Aorta (tissue), 5 donors: ENCODE data around the gene OR56A1. TPM values are rescaled to one million over a fixed set of nuclear protein-coding genes. Genes with fewer than 3 reads are reported as not detected.
A peak's percentile ranks its signal among the peaks of the same experiment; 100 is the strongest.

Source experiments
- ATAC-seq: fragments of 200-7000 bp; cut with Tn5 transposase; one replicate; pipeline ENCODE4 v1.9.1; 2022; ENCODE audit warnings: moderate library complexity; ENCODE audit not compliant: low FRiP score
- DNase-seq, 2 donors: peaks; one replicate each; pipeline ENCODE4 v3.0.0-alpha.2; 2020
- H3K27ac ChIP-seq, 2 donors: one replicate each; pipeline ENCODE4 v1.5.1; 2013; ENCODE audit warnings: low read length in 2 of 2, mild to moderate bottlenecking in 2 of 2, moderate library complexity in 2 of 2, control low read depth in 1 of 2, inconsistent platforms in 1 of 2, low read depth in 1 of 2
- H3K27me3 ChIP-seq, 2 donors: one replicate each; pipeline ENCODE4 v1.6.1; 2013; ENCODE audit warnings: control low read depth in 1 of 2, low read length in 1 of 2, mild to moderate bottlenecking in 1 of 2, moderate library complexity in 1 of 2; ENCODE audit not compliant: insufficient read depth in 2 of 2, control insufficient read depth in 1 of 2
- H3K36me3 ChIP-seq, 2 donors: one replicate each; pipeline ENCODE4 v1.6.1; 2013; ENCODE audit warnings: control low read depth in 1 of 2, low read length in 1 of 2, mild to moderate bottlenecking in 1 of 2; ENCODE audit not compliant: insufficient read depth in 2 of 2, control insufficient read depth in 1 of 2
- H3K4me1 ChIP-seq, 2 donors: one replicate each; pipeline ENCODE4 v1.6.1; 2013; ENCODE audit warnings: low read length in 2 of 2, control low read depth in 1 of 2, mild to moderate bottlenecking in 1 of 2, moderate library complexity in 1 of 2; ENCODE audit not compliant: insufficient read depth in 2 of 2, control insufficient read depth in 1 of 2
- H3K4me3 ChIP-seq, 2 donors: one replicate each; pipeline ENCODE4 v1.5.1; 2013; ENCODE audit warnings: low read length in 2 of 2, control low read depth in 1 of 2, mild to moderate bottlenecking in 1 of 2
- H3K9me3 ChIP-seq: one replicate; pipeline ENCODE4 v1.6.1; 2013; ENCODE audit warnings: mild to moderate bottlenecking, low read length; ENCODE audit not compliant: control insufficient read depth
- WGBS, 2 donors: extraction: QIAGEN DNeasy Blood & Tissue Kit; methylation state at CpG; one replicate each; pipeline ENCODE4 v1.1.7; 2013; 5-methylcytosine and 5-hydroxymethylcytosine counted together
- intact Hi-C, 2 donors: fragments of 100-400 bp; cut with DNase I; formaldehyde crosslinking; loops; one replicate each; pipeline versions ENCODE4 v1.14.2 to v1.15.0; 2022
- polyA plus RNA-seq, 2 donors: library from polyadenylated mRNA; stranded (reverse); fragments of 200-250 nt; gene quantifications; one replicate each; pipeline ENCODE4 v1.2.3, GENCODE V29; 2013
- total RNA-seq, 2 donors: library from RNA; stranded (reverse); fragmentation: NEBNext Ultra II Directional; extraction: Animal tissue kit (Norgen Biotek cat#: 25700); gene quantifications; one replicate each; pipeline ENCODE4 v1.2.1, GENCODE V29; 2021
- donor health status: healthy with polysubstance abuse.
- donor health status: Bipolar disorder and iron deficiency.
- donor health status: DM: no; HTN: no; CAD: no.
- donor health status: DM: no; HTN: no; CAD: no.
- donor health status: DM: yes; HTN: yes; CAD: no.

Gene OR56A1
- total and polyA plus RNA-seq, 4 donors, result 0.13 TPM; not detected in 3

DNA sequence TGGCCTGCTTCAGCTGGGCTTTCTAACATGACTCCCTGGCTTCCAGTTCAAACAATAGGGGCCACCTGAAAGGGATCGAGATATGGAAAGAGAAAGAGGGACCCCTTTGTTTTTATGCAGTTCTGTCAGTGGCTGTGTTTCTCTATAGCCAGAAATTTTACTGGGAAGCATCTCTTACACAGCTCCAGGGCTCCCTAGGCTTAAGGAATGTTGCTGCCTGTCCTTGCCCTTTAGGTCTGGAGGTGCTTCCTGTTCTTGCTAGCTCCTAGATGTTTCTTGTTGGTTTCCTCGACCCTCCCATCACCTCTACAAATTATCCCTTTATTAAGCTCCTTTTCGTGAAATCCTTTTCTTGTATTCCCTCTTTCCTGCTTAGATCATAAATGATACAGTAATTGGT is 21.8 kb upstream of the OR56A1 start:
- Histone ChIP-seq H3K4me1 (no peaks in the 10 kb centered on the region), H3K27me3 (no peaks in the 10 kb centered on the region), H3K36me3 (no peaks in the 10 kb centered on the region), H3K27ac (no peak overlapping the region), H3K9me3 (no peaks in the 10 kb centered on the region), H3K4me3 (no peak overlapping the region)
- WGBS, 2 donors, result 72 to 78% methylated on average over 3 of the region's 3 CpGs
- intact Hi-C loops, result no loop called here
- ATAC-seq (no peak), DNase-seq (no peak)

GRCh38 chr11:6040874-6041273 is 10.3 kb upstream of the OR56A1 start:
- no peak overlapping the region for H3K27ac ChIP-seq
- ATAC-seq, result no peak
- 18 to 21% methylated on average over 4 of the region's 4 CpGs for WGBS, 2 donors
- DNase-seq, result no peak
- no peaks in the 10 kb centered on the region for H3K36me3 ChIP-seq
- H3K4me3 ChIP-seq, result no peak overlapping the region
- no peaks in the 10 kb centered on the region for H3K4me1 ChIP-seq
- H3K9me3 ChIP-seq, result no peaks in the 10 kb centered on the region
- intact Hi-C loops, result no loop called here
- peaks cover 0 to 2% of the 10 kb centered on the region in 2 donors for H3K27me3 ChIP-seq

DNA sequence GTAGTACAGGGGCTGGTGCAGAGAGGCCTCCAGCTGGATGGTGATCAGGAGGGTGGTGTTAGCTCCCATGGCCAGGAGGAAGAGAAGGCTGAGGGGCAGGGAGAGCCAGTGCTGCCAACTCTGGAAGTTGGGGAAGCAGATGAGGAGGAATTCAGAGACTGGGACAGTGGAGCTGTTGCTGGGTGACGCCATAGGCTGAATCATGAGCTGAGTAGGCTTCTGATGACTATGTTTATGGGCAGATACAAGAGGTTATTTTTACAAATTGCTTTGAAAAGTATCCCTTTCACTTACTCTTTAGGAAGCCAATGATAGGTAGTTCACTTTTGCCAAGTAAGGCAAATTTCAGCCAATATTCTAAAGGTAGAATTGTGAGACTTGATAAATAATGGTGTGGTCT is 3.1 kb downstream of the OR56A1 start:
- DNase-seq (no peak), ATAC-seq (no peak)
- WGBS, 2 donors, result 94 to 95% methylated on average over 1 of the region's 1 CpG
- no peaks in the 10 kb centered on the region for H3K4me1 ChIP-seq
- H3K27me3 ChIP-seq, result no peaks in the 10 kb centered on the region
- H3K9me3 ChIP-seq, result no peaks in the 10 kb centered on the region
- H3K4me3 ChIP-seq, result no peak overlapping the region
- H3K36me3 ChIP-seq, result no peaks in the 10 kb centered on the region
- intact Hi-C loops, result loop anchor here in 1 of 2 donors (10.0 kb wide), 1 partner anchor 327 kb away; no protein-coding TSS in a partner anchor
- no peak overlapping the region for H3K27ac ChIP-seq

GRCh38 chr11:6025056-6025455 is 5.5 kb downstream of the OR56A1 start:
- no peaks in the 10 kb centered on the region for H3K4me1 ChIP-seq
- H3K27ac ChIP-seq, result no peak overlapping the region
- H3K36me3 ChIP-seq, result no peaks in the 10 kb centered on the region
- no peaks in the 10 kb centered on the region for H3K27me3 ChIP-seq
- H3K4me3 ChIP-seq, result no peak overlapping the region
- ATAC-seq (no peak), DNase-seq (no peak)
- H3K9me3 ChIP-seq, result no peaks in the 10 kb centered on the region
- intact Hi-C loops, result loop anchor here in 1 of 2 donors (10.0 kb wide), 1 partner anchor 330 kb away; no protein-coding TSS in a partner anchor
- 48 to 54% methylated on average over 2 of the region's 2 CpGs for WGBS, 2 donors

GRCh38 chr11:6022956-6023355 is 7.6 kb downstream of the OR56A1 start:
- H3K4me1 ChIP-seq, result no peaks in the 10 kb centered on the region
- H3K27ac ChIP-seq, result no peak overlapping the region
- H3K27me3 ChIP-seq, result no peaks in the 10 kb centered on the region
- WGBS, 2 donors, result 1 to 3% methylated on average over 4 of the region's 4 CpGs
- H3K4me3 ChIP-seq, result no peak overlapping the region
- ATAC-seq (no peak), DNase-seq (no peak)
- H3K9me3 ChIP-seq, result no peaks in the 10 kb centered on the region
- intact Hi-C loops, result loop anchor here (5.0 to 10.0 kb wide), 2 partner anchors 332 to 339 kb away; no protein-coding TSS in a partner anchor
- no peaks in the 10 kb centered on the region for H3K36me3 ChIP-seq

GRCh38 chr11:6013042-6013441 is 17.5 kb downstream of the OR56A1 start:
- WGBS, 2 donors, result 77 to 94% methylated on average over 3 of the region's 3 CpGs
- DNase-seq (peak in 1 of 2 donors; percentile 48), ATAC-seq (peak; percentile 19)
- Histone ChIP-seq H3K4me1 (no peaks in the 10 kb centered on the region), H3K27ac (no peak overlapping the region), H3K9me3 (no peaks in the 10 kb centered on the region), H3K4me3 (no peak overlapping the region), H3K36me3 (no peaks in the 10 kb centered on the region), H3K27me3 (no peaks in the 10 kb centered on the region)
- intact Hi-C loops, result no loop called here

DNA sequence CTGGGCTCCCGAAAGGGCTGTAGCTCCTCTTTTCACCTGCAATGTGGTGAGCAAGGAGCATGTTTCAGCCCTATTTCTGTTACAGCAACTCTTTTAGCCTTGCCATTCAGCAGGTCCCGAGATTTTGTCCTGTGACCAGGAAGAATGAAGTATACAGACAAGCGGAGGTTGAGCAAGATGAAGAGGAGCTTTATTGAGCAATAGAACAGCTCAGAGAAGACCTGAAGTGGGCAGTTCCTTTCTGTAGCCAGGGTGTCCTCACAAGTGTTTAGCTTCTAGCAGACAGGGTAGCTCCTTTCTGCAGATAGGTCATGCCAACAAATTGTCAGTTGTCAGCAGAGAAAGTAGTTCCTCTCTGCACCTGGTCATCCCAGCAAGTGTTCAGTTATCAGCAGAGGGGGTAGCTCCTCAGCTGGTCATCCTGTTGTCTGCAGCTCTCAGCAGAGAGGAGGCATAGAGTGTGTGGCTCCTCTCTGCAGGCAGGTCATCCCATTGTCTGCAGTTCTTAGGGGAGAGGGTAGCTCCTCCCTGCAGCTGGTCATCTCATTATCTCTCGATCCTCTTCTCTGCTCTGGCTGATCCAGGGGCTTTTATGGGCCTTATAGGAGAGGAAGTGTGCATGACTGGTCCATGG is 18.4 kb downstream of the OR56A1 start:
- Histone ChIP-seq H3K27me3 (peaks cover 0 to 2% of the 10 kb centered on the region in 2 donors), H3K4me1 (no peaks in the 10 kb centered on the region), H3K9me3 (no peaks in the 10 kb centered on the region), H3K4me3 (no peak overlapping the region), H3K36me3 (no peaks in the 10 kb centered on the region), H3K27ac (no peak overlapping the region)
- ATAC-seq (no peak), DNase-seq (no peak)
- intact Hi-C loops, result no loop called here
- 81 to 86% methylated on average over 4 of the region's 4 CpGs for WGBS, 2 donors

- peaks cover 0 to 2% of the 10 kb centered on the region in 2 donors for H3K27me3 ChIP-seq
- H3K27ac ChIP-seq, result no peak within 1 kb of the TSS
- H3K4me3 ChIP-seq, result no peak within 1 kb of the TSS
- no peaks in the 10 kb centered on the region for H3K4me1 ChIP-seq
- H3K9me3 ChIP-seq, result no peaks in the 10 kb centered on the region
- no peak for ATAC-seq
- H3K36me3 ChIP-seq, result no peaks in the 10 kb centered on the region
- DNase-seq, result no peak
- intact Hi-C loops, result no loop called here
These were observed 23.7 kb downstream of the OR56A1 start, which contains the start of gene OR56A4 for GRCh38 chr11:6006846-6007245. TSS of gene OR56A4 (minus strand) at chr11:6006946. CDS start at chr11:6002992, 3,954 bp downstream.

GRCh38 chr11:6006395-6006794 is 24.2 kb downstream of the OR56A1 start:
- no peaks in the 10 kb centered on the region for H3K4me1 ChIP-seq
- H3K4me3 ChIP-seq, result no peak overlapping the region
- ATAC-seq, result no peak
- H3K9me3 ChIP-seq, result no peaks in the 10 kb centered on the region
- H3K27ac ChIP-seq, result no peak overlapping the region
- intact Hi-C loops, result no loop called here
- no peaks in the 10 kb centered on the region for H3K36me3 ChIP-seq
- H3K27me3 ChIP-seq, result peaks cover 0 to 2% of the 10 kb centered on the region in 2 donors
- no peak for DNase-seq
